ENCODE results near the gene KLF5.

DNA sequence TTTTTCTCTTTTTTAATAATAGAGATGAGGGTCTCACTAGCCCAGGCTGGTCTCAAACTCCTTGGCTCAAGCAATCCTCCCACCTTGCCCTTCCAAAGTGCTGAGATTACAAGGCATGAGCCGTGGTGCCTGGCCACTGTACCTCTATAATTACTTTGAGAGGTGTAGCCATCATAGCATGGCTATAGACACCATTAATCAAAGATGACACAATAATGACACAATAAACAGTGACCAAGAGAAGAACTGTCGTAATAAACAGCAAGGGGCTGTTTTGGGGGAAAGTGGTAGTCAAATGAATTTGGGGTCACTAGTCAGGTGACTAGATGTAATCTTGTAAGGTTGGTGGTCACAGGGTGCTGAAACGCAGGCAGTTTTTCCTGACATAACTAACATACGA, 30.4 kb downstream of the KLF5 start:
- TF ChIP-seq, protein P1, sequence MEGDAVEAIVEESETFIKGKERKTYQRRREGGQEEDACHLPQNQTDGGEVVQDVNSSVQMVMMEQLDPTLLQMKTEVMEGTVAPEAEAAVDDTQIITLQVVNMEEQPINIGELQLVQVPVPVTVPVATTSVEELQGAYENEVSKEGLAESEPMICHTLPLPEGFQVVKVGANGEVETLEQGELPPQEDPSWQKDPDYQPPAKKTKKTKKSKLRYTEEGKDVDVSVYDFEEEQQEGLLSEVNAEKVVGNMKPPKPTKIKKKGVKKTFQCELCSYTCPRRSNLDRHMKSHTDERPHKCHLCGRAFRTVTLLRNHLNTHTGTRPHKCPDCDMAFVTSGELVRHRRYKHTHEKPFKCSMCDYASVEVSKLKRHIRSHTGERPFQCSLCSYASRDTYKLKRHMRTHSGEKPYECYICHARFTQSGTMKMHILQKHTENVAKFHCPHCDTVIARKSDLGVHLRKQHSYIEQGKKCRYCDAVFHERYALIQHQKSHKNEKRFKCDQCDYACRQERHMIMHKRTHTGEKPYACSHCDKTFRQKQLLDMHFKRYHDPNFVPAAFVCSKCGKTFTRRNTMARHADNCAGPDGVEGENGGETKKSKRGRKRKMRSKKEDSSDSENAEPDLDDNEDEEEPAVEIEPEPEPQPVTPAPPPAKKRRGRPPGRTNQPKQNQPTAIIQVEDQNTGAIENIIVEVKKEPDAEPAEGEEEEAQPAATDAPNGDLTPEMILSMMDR (IDR thresholded peaks at IDR 0.05) = no peak
- TF ChIP-seq EP300 (IDR thresholded peaks at IDR 0.05) = no peak

Measured in suprapubic skin (tissue), 3 donors.